HepG2 (cell line): ENCODE measurements around the gene DPP8. TPM values are rescaled to one million over a fixed set of nuclear protein-coding genes. Genes with fewer than 3 reads are reported as not detected.
A peak's percentile ranks its signal among the peaks of the same experiment; 100 is the strongest.

Source experiments
- ATAC-seq: fragments of 200-7000 bp; cut with Tn5 transposase; 3 replicates; pipeline ENCODE4 v1.9.1; 2020; ENCODE audit warnings: mild to moderate bottlenecking, moderate library complexity
- BruUV-seq: library from RNA; stranded (reverse); fragments of 400-500 nt; replicated peaks from 2 replicates; lab custom pipeline; 2021; lab: Mats Ljungman, UMichigan
- CTCF ChIA-PET: fragments of 300-600 bp; formaldehyde crosslinking; extraction: SDS; loops from one replicate; lab custom pipeline; 2021; ENCODE audit warnings: low total read pairs, inconsistent platforms, low intra/inter-chr PET ratio; lab: Yijun Ruan, JAX
- POLR2A ChIA-PET: fragments of 350-600 bp; sonication (Branson Sonifier 250); formaldehyde crosslinking; loops from one replicate; lab custom pipeline; 2020; ENCODE audit warnings: antibody characterized with exemption, inconsistent platforms; lab: Yijun Ruan, JAX
- DNase-seq: peaks from one replicate; pipeline ENCODE4 v3.0.0-alpha.2; 2015; ENCODE audit warnings: low spot score
- FAIRE-seq: peaks from 3 replicates; lab custom pipeline; 2011; peaks lifted over from hg19 to GRCh38; lab: Jason Lieb, UNC
- H2AFZ ChIP-seq: one replicate; pipeline ENCODE4 v1.6.1; 2011; ENCODE audit warnings: low read length, inconsistent platforms
- H3K27ac ChIP-seq: fragments of 300-600 bp; 3 replicates; pipeline ENCODE4 v1.8.0; 2011; ENCODE audit warnings: mixed run types, mild to moderate bottlenecking, mixed read lengths, low read length, inconsistent platforms; ENCODE audit not compliant: insufficient read depth; ENCODE audit errors: extremely low read length
- H3K27me3 ChIP-seq, 2 experiments: fragments of 200-600 bp in 1 of 2; 2 replicates in 1 of 2; 3 replicates in 1 of 2; pipeline versions ENCODE4 v1.6.0 to v1.8.0; 2011; ENCODE audit warnings: low read length in 2 of 2, mild to moderate bottlenecking in 2 of 2, moderate library complexity in 2 of 2, inconsistent platforms in 1 of 2; ENCODE audit not compliant: insufficient read depth in 2 of 2, control insufficient read depth in 1 of 2
- H3K36me3 ChIP-seq, 2 experiments: fragments of 200-600 bp in 1 of 2; replicated peaks in 1 of 2; 2 replicates in 1 of 2; 3 replicates in 1 of 2; pipeline versions ENCODE4 v1.5.1 to v1.8.0; 2011; ENCODE audit warnings: low read length in 2 of 2, inconsistent platforms in 1 of 2; ENCODE audit not compliant: insufficient read depth in 2 of 2, control insufficient read depth in 1 of 2
- H3K4me1 ChIP-seq: 2 replicates; pipeline ENCODE4 v1.5.1; 2012; ENCODE audit warnings: low read length, inconsistent platforms; ENCODE audit not compliant: insufficient read depth
- H3K4me2 ChIP-seq: 2 replicates; pipeline ENCODE4 v1.6.0; 2011; ENCODE audit warnings: low read depth, low read length, inconsistent platforms
- H3K4me3 ChIP-seq, 3 experiments: fragments of 200-600 bp in 1 of 3; sonication (generic), shearing (Covaris generic) in 1 of 3; replicated peaks in 1 of 3; 2 replicates each; pipeline ENCODE4 v1.5.1; 2011 to 2016; ENCODE audit warnings: low read length in 3 of 3, inconsistent platforms in 2 of 3, low read depth in 2 of 3, mild to moderate bottlenecking in 2 of 3, control low read depth in 1 of 3, mixed read lengths in 1 of 3; ENCODE audit not compliant: insufficient read depth in 1 of 3
- H3K79me2 ChIP-seq: one replicate; pipeline ENCODE4 v1.6.1; 2011; ENCODE audit warnings: low read length, inconsistent platforms; ENCODE audit not compliant: insufficient read depth
- H3K9ac ChIP-seq: 2 replicates; pipeline ENCODE4 v1.6.0; 2011; ENCODE audit warnings: mild to moderate bottlenecking, low read depth, low read length, inconsistent platforms; ENCODE audit not compliant: insufficient read depth
- H3K9me3 ChIP-seq: 2 replicates; pipeline ENCODE4 v1.5.1; 2012; ENCODE audit warnings: mild to moderate bottlenecking, low read length
- H4K20me1 ChIP-seq: 2 replicates; pipeline ENCODE4 v1.6.0; 2011; ENCODE audit warnings: inconsistent platforms, mild to moderate bottlenecking, low read length, moderate library complexity; ENCODE audit not compliant: insufficient read depth
- DMAP1 ChIP-seq: IDR thresholded peaks from 2 replicates; pipeline ENCODE4 v1.6.1; 2016
- FLYWCH1 ChIP-seq: sonication (generic); formaldehyde crosslinking; IDR thresholded peaks from 2 replicates; pipeline ENCODE4 v1.8.1; 2023; ENCODE audit warnings: mild to moderate bottlenecking, missing genetic modification reagents
- GABPB1 ChIP-seq: IDR thresholded peaks from 2 replicates; pipeline ENCODE4 v1.6.1; 2016; ENCODE audit warnings: mild to moderate bottlenecking, missing genetic modification reagents, moderate library complexity, missing compliant biosample characterization
- MBD4 ChIP-seq: IDR thresholded peaks from 2 replicates; pipeline ENCODE4 v1.6.1; 2012; ENCODE audit warnings: low read length, inconsistent platforms, borderline replicate concordance
- NFRKB ChIP-seq: fragments of 450-650 bp; IDR thresholded peaks from 2 replicates; pipeline ENCODE4 v1.6.1; 2017
- NR3C1 ChIP-seq: sonication (generic); formaldehyde crosslinking; IDR thresholded peaks from 2 replicates; pipeline ENCODE4 v1.4.0; 2020; ENCODE audit warnings: missing genetic modification reagents
- THAP11 ChIP-seq: IDR thresholded peaks from 2 replicates; pipeline ENCODE4 v1.6.1; 2016; ENCODE audit warnings: missing biosample characterization, missing genetic modification reagents
- ZMYM3 ChIP-seq: sonication (generic); formaldehyde crosslinking; IDR thresholded peaks from 2 replicates; pipeline ENCODE4 v1.5.1; 2020; ENCODE audit warnings: mild to moderate bottlenecking, missing genetic modification reagents
- ZMYM4 ChIP-seq: sonication (generic); formaldehyde crosslinking; IDR thresholded peaks from 2 replicates; pipeline ENCODE4 v1.8.1; 2023; ENCODE audit warnings: mild to moderate bottlenecking, missing genetic modification reagents
- ZNF136 ChIP-seq: sonication (generic); formaldehyde crosslinking; IDR thresholded peaks from 2 replicates; pipeline ENCODE4 v1.8.1; 2022; ENCODE audit warnings: low read depth, mild to moderate bottlenecking, moderate library complexity, missing genetic modification reagents
- WGBS: methylation state at CpG from one replicate; pipeline ENCODE4 v1.1.6; 2017; ENCODE audit warnings: low lambda C conversion rate; 5-methylcytosine and 5-hydroxymethylcytosine counted together
- in situ Hi-C: cut with HindIII; loops from 2 replicates; pipeline ENCODE4 v1.10.0; 2017; ENCODE audit warnings: low pct_unique_long_range_greater_than_20kb; ENCODE audit not compliant: extremely low pct_ligation_motif_present
- intact Hi-C: fragments of 100-400 bp; cut with micrococcal nuclease; formaldehyde crosslinking; loops from one replicate; pipeline ENCODE4 v1.10.0; 2022; ENCODE audit not compliant: unreplicated experiment
- polyA plus RNA-seq, 8 experiments: library from polyadenylated mRNA; depleted of rRNA in 3 of 8; stranded (reverse) in 7 of 8; unstranded in 1 of 8; fragments of >200 nt; fragmentation: Illumina TruSeq in 4 of 8; extraction: Trizol in 4 of 8; gene quantifications; 2 replicates each; pipeline versions ENCODE4 v1.2.1 to v1.2.3, GENCODE V29; 2011 to 2016; ENCODE audit warnings: low read depth in 4 of 8, missing spikeins in 1 of 8, mixed read lengths in 1 of 8; ENCODE audit not compliant: insufficient read depth in 1 of 8
- total RNA-seq, 5 experiments: library from RNA; depleted of rRNA; stranded (reverse); fragments of >200 nt; fragmentation: Illumina TruSeq; extraction: Trizol; gene quantifications; 2 replicates each; pipeline ENCODE4 v1.2.3, GENCODE V29; 2016; ENCODE audit warnings: low read depth in 1 of 5
- TF ChIP-seq, protein P1 (sequence below): sonication (generic); formaldehyde crosslinking; conservative IDR thresholded peaks from 2 replicates; pipeline ENCODE4 v1.4.0; 2020; ENCODE audit warnings: mild to moderate bottlenecking, missing genetic modification reagents, moderate library complexity
- TF ChIP-seq, protein P2 (sequence below): IDR thresholded peaks from 2 replicates; pipeline ENCODE4 v1.6.1; 2016; ENCODE audit warnings: low read depth, borderline replicate concordance

The DPP8 gene
- total and polyA plus RNA-seq, 2 of the 13 experiments (the other 11 are each of a cell fraction or from before 2014, with no cell fraction given): 18.0 to 26.3 TPM

DNA sequence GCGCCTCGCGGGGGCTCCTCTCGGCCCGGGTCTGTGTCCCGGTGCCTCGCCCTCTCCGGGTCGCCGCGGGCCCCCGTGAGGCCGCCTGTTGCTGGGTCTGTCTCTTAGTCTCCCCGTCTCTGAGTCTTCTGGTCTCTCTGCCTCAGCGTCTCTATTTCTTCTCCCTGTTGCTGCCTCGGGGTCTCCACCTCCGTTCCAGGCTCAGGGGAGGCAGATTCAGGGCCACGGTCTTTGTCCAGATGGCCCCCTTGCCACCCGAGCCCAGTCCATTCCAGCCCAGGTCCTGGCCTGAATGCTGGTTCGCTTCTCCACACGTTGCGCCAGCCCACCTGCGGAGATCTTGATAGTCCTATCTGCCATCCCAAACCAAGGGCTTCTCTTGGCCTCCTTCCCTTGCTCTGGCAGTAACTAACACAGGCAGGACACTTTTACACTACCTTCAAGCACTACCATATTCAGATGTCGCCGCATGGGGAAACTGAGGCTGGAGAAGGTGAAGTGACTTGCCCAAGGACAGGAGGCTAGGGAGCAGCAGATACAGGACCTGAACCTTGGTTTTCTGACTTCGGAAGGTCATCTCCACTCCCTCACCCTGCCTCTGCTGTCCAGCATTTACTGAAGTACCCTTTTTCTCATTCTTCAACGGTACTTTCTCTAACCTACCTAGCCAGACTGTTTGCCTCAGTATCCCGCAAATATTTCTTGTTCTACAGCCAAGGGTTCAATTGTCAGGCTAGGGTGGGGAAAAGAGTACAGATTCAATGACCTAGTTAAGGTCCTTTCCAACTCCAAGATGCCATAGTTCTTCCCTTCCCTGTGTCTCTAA lies 94.1 kb downstream of the DPP8 start:
- Histone ChIP-seq H2AFZ (no peak overlapping the region), H3K4me1 (peaks cover 38% of the 10 kb centered on the region), H3K36me3 (no peaks in the 10 kb centered on the region), H3K9me3 (no peaks in the 10 kb centered on the region), H3K27ac (no peak overlapping the region), H4K20me1 (no peaks in the 10 kb centered on the region), H3K79me2 (no peaks in the 10 kb centered on the region), H3K4me3 (peak overlapping the region in 2 of 3 experiments; percentile 43 to 63; a peak in 3 of 6 replicates), H3K4me2 (peak overlapping the region; percentile 53), H3K9ac (no peak overlapping the region), H3K27me3 (peaks cover 9 to 46% of the 10 kb centered on the region in 2 experiments; a peak in 4 of 5 replicates)
- 49% methylated on average over 8 of the region's 28 CpGs for WGBS
- no peak for FAIRE-seq
- in situ Hi-C loops: no loop called here
- intact Hi-C loops: no loop called here
- ChIA-PET CTCF (interaction anchor here (1.1 kb wide), 1 partner anchor 23 kb away, joined by 3 read pairs; no protein-coding TSS in a partner anchor), POLR2A (no interaction called here)
- no TSS peak for BruUV-seq
- no peak for ATAC-seq
- no peak for TF ChIP-seq NFRKB
- TF ChIP-seq GABPB1 (CRISPR knock-in tag): 0 out of 2 replicates have a peak, but pooled peaks have one; percentile 8
- TF ChIP-seq, all 625 proteins: peak for 1
- DNase-seq: no peak

DNA sequence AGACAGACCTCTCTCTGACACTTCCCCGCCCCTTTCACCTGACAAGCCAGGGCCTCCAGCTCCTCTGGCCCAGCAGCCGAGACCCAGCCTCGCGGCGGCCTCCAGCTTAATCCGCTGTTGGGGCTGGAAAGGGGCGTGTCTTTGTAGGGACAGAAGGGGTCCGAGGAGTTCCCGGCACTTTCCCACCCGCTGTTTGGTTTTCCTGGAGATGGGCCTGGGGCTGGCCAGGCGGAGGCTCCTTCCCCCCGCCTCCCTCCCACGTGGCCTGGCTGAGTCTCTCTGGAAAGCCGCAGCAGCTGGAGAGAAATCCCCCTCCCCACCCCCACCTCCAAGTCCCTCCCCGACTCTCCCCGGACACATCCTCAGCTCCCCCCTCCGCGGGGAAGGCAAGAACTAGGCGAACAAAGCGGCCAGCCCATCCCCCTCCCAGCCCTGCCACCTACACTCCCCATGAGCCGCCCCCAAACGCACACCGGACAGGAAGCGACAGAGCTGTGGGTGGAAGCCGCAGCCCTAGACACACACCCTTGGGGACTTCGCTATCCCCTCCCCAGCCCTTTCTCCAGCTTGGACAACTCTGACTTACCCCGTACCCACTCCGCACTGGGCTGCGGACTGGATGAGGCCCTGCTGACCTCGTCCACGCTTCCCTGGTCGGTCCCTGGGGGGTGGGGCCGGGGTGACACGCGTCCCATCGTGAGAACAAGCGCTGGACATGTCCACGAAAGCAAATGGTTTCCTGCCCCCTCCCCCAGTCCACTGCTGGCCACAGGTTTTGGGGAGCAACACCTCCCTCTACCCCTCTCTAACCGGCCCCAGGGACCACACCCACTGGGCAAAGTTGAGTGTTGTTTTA lies 95.9 kb downstream of the DPP8 start:
- Histone ChIP-seq H3K27ac (no peak overlapping the region), H3K79me2 (no peaks in the 10 kb centered on the region), H2AFZ (no peak overlapping the region), H4K20me1 (no peaks in the 10 kb centered on the region), H3K9ac (peak overlapping the region; percentile 34; the same call in 1 of the 2 replicates), H3K27me3 (peaks cover 14 to 59% of the 10 kb centered on the region in 2 experiments), H3K9me3 (no peaks in the 10 kb centered on the region), H3K4me1 (peaks cover 38% of the 10 kb centered on the region), H3K36me3 (no peaks in the 10 kb centered on the region), H3K4me3 (peak overlapping the region; percentile 57 to 73 (median 58)), H3K4me2 (peak overlapping the region; percentile 99)
- no TSS peak for BruUV-seq
- 2% methylated on average over 16 of the region's 39 CpGs for WGBS
- ATAC-seq (peak; percentile 56), FAIRE-seq (no peak), DNase-seq (no peak)
- ChIA-PET POLR2A (interaction anchor here (1.0 kb wide), 1 partner anchor 9 kb away, joined by 3 read pairs; no protein-coding TSS in a partner anchor), CTCF (no interaction called here)
- intact Hi-C loops (no loop called here), in situ Hi-C loops (no loop called here)
- TF ChIP-seq MBD4: no peak
- TF ChIP-seq FLYWCH1 (CRISPR knock-in tag): no peak
- TF ChIP-seq ZMYM3 (CRISPR knock-in tag): no peak
- no peak for TF ChIP-seq NR3C1 (CRISPR knock-in tag)
- 0 out of 2 replicates have a peak, but pooled peaks have one; percentile 11 for TF ChIP-seq ZNF136 (CRISPR knock-in tag)
- TF ChIP-seq, protein P1, sequence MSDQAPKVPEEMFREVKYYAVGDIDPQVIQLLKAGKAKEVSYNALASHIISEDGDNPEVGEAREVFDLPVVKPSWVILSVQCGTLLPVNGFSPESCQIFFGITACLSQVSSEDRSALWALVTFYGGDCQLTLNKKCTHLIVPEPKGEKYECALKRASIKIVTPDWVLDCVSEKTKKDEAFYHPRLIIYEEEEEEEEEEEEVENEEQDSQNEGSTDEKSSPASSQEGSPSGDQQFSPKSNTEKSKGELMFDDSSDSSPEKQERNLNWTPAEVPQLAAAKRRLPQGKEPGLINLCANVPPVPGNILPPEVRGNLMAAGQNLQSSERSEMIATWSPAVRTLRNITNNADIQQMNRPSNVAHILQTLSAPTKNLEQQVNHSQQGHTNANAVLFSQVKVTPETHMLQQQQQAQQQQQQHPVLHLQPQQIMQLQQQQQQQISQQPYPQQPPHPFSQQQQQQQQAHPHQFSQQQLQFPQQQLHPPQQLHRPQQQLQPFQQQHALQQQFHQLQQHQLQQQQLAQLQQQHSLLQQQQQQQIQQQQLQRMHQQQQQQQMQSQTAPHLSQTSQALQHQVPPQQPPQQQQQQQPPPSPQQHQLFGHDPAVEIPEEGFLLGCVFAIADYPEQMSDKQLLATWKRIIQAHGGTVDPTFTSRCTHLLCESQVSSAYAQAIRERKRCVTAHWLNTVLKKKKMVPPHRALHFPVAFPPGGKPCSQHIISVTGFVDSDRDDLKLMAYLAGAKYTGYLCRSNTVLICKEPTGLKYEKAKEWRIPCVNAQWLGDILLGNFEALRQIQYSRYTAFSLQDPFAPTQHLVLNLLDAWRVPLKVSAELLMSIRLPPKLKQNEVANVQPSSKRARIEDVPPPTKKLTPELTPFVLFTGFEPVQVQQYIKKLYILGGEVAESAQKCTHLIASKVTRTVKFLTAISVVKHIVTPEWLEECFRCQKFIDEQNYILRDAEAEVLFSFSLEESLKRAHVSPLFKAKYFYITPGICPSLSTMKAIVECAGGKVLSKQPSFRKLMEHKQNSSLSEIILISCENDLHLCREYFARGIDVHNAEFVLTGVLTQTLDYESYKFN (CRISPR knock-in tag): 0 out of 2 replicates have a peak, but pooled peaks have one; percentile 24
- 0 out of 2 replicates have a peak, but pooled peaks have one; percentile 25 for TF ChIP-seq ZMYM4 (CRISPR knock-in tag)
- no peak for TF ChIP-seq THAP11 (CRISPR knock-in tag)
- TF ChIP-seq DMAP1 (CRISPR knock-in tag): peak; percentile 7; the same call in 1 of the 2 replicates
- TF ChIP-seq, protein P2, sequence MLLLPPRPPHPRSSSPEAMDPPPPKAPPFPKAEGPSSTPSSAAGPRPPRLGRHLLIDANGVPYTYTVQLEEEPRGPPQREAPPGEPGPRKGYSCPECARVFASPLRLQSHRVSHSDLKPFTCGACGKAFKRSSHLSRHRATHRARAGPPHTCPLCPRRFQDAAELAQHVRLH (CRISPR knock-in tag): no peak
